ENCODE measurements around the gene KCNN1.

- TF ChIP-seq CTCF (IDR thresholded peaks at IDR 0.05; ENCODE audit: insufficient read depth, low read length) = no peak
- no peak for TF ChIP-seq SPI1 (IDR thresholded peaks at IDR 0.05; ENCODE audit: borderline replicate concordance, low read depth)
- TF ChIP-seq POLR2AphosphoS5 (IDR thresholded peaks at IDR 0.05; ENCODE audit: low read depth) = no peak
- no peak for TF ChIP-seq GABPA (IDR thresholded peaks at IDR 0.05; ENCODE audit: low read depth)
- TF ChIP-seq REST (IDR thresholded peaks at IDR 0.05; ENCODE audit: insufficient replicate concordance, low read depth) = no peak
These were observed 13.0 kb upstream of the KCNN1 start for GRCh38 chr19:17953869-17954268.
